Thyroid gland (tissue), 4 donors: ENCODE results near the gene SSTR5.

Experiments used
- CTCF ChIP-seq, 6 experiments: fragments of 200-600 bp in 3 of 6; fragments of 450-650 bp in 3 of 6; sonication (generic) in 3 of 6; IDR thresholded peaks; one replicate each; pipeline ENCODE4 v1.5.1; 2016 to 2019; ENCODE audit warnings: antibody characterized with exemption in 6 of 6, mild to moderate bottlenecking in 2 of 6, inconsistent platforms in 1 of 6, moderate library complexity in 1 of 6
- POLR2A ChIP-seq, 2 donors: fragments of 450-650 bp; IDR thresholded peaks; one replicate each; pipeline ENCODE4 v1.6.1; 2017; ENCODE audit warnings: antibody characterized with exemption in 2 of 2, mild to moderate bottlenecking in 2 of 2, moderate library complexity in 1 of 2

GRCh38 chr16:1096169-1097082 lies 23.9 kb downstream of the SSTR5 start, which contains the start of gene C1QTNF8:
- TF ChIP-seq CTCF (IDR thresholded peaks at IDR 0.05), result no peak
- no peak for TF ChIP-seq POLR2A (IDR thresholded peaks at IDR 0.05)
